Measurements from ENCODE around the gene IQCC. TPM values are rescaled to one million over a fixed set of nuclear protein-coding genes. Genes with fewer than 3 reads are reported as not detected.
"Not testable (repeated sequence)": the region's sequence is repeated elsewhere in the genome, so short reads cannot be mapped to it uniquely, and the experiment has no call there.

The IQCC gene
- total RNA-seq, result 2.6 and 3.6 TPM in 2 replicates

DNA sequence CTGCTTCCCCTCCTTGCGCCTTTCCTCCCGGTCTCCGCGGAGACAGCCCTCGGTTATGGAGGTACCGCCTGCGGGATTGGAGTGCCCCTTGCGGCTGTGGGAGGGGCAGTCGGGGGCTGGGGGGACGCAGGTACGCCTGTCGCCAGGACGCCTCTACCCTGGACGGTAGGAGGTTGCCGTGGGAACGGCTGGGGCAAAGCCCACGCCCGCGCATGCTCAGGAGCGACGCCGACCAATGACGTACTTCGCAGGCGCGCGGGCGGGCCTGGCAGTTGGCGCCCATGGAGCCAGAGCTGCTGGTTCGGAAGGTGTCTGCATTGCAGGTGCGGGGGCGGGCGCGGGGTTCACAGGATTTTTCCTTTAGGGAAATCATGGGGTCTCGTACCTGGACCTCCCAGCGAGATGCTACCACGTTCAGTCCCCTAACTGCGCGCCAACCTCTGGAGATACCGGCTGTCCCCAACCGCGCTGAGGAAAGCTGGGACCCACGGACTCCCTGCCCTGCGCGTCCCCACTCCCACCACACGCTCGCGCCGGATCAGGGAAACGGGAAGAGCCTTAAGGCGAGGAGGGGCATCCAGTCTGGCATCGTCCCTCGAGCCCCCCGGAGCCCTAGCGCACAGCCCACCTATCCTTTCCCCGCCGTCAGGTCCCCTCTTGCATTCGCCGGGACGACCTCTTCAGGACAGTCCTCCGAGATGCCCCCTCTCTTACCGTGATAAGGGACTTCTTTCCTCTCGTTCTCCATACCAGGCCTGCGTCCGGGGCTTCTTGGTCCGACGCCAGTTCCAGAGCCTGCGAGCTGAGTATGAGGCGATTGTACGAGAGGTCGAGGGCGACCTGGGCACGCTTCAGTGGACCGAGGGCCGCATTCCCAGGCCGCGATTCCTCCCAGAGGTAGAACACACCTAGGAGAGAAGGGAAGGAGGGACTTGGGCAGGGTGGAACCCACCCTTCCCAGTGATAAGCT lies at the start of gene IQCC:
IQCC (plus strand) TSS at position 271 of the 970 bp plus-strand sequence; CDS start at position 282, 11 bp downstream.
- DNase-seq (ENCODE audit: low read depth) (peak; percentile 70), FAIRE-seq (no peak)
- peak within 1 kb of the TSS; percentile 67 for H3K4me3 ChIP-seq (ENCODE audit: low read depth, low read length)
- TF ChIP-seq, protein P1, sequence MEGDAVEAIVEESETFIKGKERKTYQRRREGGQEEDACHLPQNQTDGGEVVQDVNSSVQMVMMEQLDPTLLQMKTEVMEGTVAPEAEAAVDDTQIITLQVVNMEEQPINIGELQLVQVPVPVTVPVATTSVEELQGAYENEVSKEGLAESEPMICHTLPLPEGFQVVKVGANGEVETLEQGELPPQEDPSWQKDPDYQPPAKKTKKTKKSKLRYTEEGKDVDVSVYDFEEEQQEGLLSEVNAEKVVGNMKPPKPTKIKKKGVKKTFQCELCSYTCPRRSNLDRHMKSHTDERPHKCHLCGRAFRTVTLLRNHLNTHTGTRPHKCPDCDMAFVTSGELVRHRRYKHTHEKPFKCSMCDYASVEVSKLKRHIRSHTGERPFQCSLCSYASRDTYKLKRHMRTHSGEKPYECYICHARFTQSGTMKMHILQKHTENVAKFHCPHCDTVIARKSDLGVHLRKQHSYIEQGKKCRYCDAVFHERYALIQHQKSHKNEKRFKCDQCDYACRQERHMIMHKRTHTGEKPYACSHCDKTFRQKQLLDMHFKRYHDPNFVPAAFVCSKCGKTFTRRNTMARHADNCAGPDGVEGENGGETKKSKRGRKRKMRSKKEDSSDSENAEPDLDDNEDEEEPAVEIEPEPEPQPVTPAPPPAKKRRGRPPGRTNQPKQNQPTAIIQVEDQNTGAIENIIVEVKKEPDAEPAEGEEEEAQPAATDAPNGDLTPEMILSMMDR (IDR thresholded peaks at IDR 0.05; ENCODE audit: insufficient read depth, low read length, severe bottlenecking), result no peak
- no peaks in the 10 kb centered on the region for H3K27me3 ChIP-seq (ENCODE audit: control insufficient read depth, insufficient read depth, low read length)
- no peaks in the 10 kb centered on the region for H3K36me3 ChIP-seq (ENCODE audit: control insufficient read depth, insufficient read depth, low read length)

DNA sequence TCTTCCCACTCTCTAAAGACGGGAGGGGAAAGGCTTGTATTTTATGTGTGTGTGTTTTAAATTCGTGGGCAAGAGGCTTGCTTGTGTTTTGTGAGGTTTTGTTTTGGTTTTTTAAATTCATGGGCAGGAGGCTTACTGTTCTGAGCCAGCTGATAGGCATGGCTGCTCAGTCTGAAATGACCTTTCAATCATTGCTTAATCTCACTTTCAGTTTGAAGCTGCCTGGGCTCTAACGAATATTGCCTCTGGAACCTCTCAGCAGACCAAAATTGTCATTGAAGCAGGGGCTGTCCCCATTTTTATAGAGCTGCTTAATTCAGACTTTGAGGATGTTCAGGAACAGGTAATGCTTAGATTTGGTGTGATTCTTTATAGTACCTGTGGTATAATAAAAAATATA lies 46.3 kb upstream of the IQCC start:
- no peaks in the 10 kb centered on the region for H3K27me3 ChIP-seq (ENCODE audit: control insufficient read depth, insufficient read depth, low read length)
- TF ChIP-seq, protein P1 (IDR thresholded peaks at IDR 0.05; ENCODE audit: insufficient read depth, low read length, severe bottlenecking), result no peak
- H3K4me3 ChIP-seq (ENCODE audit: low read depth, low read length), result no peak overlapping the region
- H3K36me3 ChIP-seq (ENCODE audit: control insufficient read depth, insufficient read depth, low read length), result peaks cover 23% of the 10 kb centered on the region
- DNase-seq (ENCODE audit: low read depth) (no peak), FAIRE-seq (no peak)

DNA sequence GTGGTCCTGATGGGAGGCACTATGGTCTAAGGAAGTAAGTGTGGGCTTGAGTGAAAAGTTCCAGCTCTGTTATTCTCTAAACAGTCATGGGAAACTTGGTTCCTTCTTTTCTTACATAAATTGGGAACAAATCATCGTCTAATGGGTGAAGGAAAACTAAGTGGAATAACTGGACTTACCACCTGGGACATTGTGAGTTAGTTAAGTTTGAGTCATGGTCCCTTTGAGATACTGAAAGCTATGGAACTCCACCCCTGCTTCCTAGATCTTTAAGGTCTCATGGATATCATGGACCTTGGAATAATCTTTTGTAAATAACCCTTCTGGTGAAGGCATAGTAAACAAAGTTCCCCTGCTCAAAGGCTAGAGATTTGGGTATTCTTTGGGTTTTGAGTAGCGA lies 42.1 kb upstream of the IQCC start:
- FAIRE-seq (peak; percentile 68), DNase-seq (ENCODE audit: low read depth) (peak; percentile 59)
- Histone ChIP-seq H3K36me3 (ENCODE audit: control insufficient read depth, insufficient read depth, low read length) (peaks cover 17% of the 10 kb centered on the region), H3K27me3 (ENCODE audit: control insufficient read depth, insufficient read depth, low read length) (no peaks in the 10 kb centered on the region), H3K4me3 (ENCODE audit: low read depth, low read length) (no peak overlapping the region)
- TF ChIP-seq, protein P1 (IDR thresholded peaks at IDR 0.05; ENCODE audit: insufficient read depth, low read length, severe bottlenecking), result no peak

DNA sequence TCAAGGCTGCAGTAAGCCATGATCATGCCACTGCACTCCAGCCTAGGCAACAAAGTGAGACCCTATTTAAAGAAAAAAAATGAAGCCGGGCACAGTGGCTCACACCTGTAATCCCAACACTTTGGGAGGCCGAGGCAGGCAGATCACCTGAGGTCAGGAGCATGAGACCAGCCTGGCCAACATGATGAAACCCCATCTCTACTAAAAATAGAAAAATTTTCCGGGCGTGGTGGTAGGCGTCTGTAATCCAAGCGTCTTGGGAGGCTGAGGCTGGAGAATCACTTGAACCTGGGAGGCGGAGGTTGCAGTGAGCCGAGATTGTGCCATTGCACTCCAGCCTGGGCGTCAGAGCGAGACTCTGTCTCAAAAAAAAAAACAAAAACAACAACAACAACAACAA lies 39.8 kb upstream of the IQCC start:
- H3K27me3 ChIP-seq (ENCODE audit: control insufficient read depth, insufficient read depth, low read length); FAIRE-seq; H3K4me3 ChIP-seq (ENCODE audit: low read depth, low read length); DNase-seq (ENCODE audit: low read depth): not testable (repeated sequence)
- peaks cover 26% of the 10 kb centered on the region for H3K36me3 ChIP-seq (ENCODE audit: control insufficient read depth, insufficient read depth, low read length)

DNA sequence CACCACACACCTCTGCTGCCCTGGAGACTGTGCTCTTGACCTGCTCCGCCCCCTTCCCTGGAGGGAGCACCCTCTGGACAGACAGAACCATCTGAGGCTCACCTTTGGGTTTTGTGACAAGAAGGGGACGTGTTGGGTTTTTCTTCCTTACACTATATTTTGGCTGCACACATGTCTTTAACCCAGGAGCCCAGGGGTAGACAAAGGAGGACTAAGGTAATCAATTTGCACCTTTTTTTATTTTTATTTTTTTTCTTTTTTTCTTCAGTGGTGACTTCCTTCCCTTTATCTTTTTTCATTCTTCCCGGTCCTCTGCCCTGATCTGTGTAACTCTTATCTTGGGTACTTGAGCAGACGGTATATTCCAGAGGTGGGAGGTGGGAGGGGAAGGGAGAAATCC lies 34.5 kb upstream of the IQCC start:
- Histone ChIP-seq H3K27me3 (ENCODE audit: control insufficient read depth, insufficient read depth, low read length) (no peaks in the 10 kb centered on the region), H3K4me3 (ENCODE audit: low read depth, low read length) (no peak overlapping the region), H3K36me3 (ENCODE audit: control insufficient read depth, insufficient read depth, low read length) (peaks cover 33% of the 10 kb centered on the region)
- DNase-seq (ENCODE audit: low read depth) (no peak), FAIRE-seq (no peak)
- TF ChIP-seq, protein P1 (IDR thresholded peaks at IDR 0.05; ENCODE audit: insufficient read depth, low read length, severe bottlenecking), result no peak

DNA sequence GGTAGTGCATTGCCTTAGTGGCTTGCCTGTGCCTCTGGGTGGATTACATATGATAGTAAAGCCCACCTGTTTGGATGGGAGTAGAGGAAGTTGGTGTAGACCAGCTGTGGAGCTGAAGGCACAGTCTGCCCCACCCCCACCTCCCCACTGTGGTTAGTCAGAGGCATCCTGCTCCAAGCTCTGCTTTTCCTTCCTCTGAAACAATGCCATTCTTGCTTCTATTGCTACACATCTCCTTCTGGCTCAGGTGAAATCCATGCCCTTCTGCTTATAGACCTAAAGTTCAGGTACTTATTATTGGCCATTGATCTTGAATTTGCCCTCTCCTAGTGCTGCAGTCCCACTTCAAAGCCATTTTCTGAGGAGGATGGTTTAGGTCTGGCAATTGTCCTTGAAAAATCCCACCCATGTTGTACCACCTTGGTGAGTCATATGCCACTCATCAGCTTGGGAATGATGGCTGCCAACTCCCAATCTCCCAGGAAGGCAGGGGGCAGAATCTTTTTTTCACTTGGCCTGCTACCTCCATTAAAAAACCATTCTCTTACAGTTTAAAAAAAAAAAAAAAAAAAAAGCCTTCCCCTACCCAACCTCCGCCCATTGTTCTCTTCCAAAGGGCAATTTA lies 32.7 kb upstream of the IQCC start:
- TF ChIP-seq, protein P1 (IDR thresholded peaks at IDR 0.05; ENCODE audit: insufficient read depth, low read length, severe bottlenecking), result no peak
- Histone ChIP-seq H3K4me3 (ENCODE audit: low read depth, low read length) (no peak overlapping the region), H3K36me3 (ENCODE audit: control insufficient read depth, insufficient read depth, low read length) (peaks cover 29% of the 10 kb centered on the region), H3K27me3 (ENCODE audit: control insufficient read depth, insufficient read depth, low read length) (no peaks in the 10 kb centered on the region)
- peak; percentile 72 for DNase-seq (ENCODE audit: low read depth)
- FAIRE-seq, result no peak
